GM10847 (cell line): ENCODE measurements around the gene HYAL1.

Experiments used
- POLR2A ChIP-seq: IDR thresholded peaks from 2 replicates; pipeline ENCODE4 v1.6.1; 2011; ENCODE audit not compliant: insufficient read length; ENCODE audit errors: extremely low read depth

Gene HYAL1

DNA sequence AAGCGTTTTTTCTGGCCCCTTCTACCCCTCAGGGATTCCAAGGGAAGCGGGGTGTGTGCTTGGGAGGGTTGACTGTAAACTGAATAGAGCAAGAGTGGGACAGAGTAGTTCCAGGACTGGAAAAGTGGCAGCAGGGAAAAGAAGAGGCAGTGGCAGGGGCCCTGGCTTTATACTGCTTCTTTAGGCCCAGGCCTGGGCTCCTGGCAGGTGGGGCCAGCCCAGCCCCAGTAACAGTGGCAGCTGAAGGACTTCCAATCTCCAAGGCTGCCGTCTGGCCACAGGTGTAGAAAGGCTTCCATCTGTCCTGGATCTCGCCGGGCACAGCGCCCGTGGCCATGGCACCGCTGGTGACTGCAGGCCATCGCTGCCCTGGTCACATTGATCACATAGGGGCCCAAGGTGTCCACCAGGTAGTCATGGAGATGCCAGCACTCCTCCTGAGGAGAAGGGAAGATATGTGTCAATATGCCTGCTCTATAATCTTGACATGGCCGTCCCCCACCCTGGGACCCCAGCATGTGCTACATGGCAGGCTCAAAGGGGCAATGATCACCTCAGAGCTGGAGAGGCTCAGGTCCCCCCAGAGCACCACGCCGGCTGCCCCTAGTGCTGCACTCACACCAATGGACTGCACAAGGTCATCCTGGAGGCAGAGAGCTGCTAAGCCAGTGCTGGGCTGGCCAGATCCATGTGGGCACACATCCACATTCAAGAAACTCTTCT, 10.1 kb downstream of the HYAL1 start:
- TF ChIP-seq POLR2A, result no peak

DNA sequence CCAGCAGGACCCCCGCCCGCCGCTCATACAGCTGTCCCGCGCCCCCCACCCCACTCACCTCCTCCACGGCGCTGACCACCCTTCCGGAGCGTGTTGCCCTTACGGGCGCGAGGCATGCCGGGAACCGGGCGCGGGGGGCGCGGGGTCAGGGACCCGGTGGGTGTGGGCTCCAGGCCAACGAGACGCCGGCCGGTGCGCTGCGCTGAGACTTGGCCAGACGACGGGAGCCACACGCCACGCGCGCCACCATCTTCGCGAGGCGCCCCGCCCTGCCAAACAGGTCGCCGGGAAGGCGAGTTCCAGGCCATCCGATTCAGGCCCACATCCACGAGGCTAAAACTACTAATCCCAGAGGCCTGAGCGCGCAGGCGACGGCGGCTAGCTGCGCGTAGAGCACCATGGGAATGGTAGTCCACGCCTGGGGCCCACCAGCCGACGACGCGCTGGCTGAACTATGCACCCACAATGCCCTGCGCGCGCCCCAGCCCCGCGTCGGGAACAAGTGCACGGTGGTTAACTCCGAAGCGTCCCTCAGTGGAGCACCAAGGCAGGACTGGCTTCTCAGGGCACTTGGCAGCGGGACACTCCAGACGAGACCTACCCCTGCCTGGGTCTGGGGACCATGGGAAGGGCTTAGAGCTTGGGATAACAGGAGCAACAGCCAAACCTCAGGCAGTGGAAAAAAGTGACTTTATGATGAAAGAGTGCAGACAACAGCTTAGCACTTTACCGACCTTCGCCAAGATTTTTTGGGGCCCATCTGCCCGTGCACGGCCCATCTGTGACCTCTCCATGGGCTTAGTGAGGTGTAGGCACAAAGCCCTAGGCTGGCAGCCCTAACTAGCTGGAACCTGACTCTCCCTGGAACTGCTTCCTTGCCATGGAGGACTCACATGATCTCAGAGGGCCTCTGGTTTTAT, 11.0 kb downstream of the HYAL1 start, which contains the start of gene IFRD2:
IFRD2 (minus strand) TSS at position 271 of the 920 bp plus-strand sequence; CDS start at position 116, 155 bp downstream.
- TF ChIP-seq POLR2A, result peak; percentile 34

DNA sequence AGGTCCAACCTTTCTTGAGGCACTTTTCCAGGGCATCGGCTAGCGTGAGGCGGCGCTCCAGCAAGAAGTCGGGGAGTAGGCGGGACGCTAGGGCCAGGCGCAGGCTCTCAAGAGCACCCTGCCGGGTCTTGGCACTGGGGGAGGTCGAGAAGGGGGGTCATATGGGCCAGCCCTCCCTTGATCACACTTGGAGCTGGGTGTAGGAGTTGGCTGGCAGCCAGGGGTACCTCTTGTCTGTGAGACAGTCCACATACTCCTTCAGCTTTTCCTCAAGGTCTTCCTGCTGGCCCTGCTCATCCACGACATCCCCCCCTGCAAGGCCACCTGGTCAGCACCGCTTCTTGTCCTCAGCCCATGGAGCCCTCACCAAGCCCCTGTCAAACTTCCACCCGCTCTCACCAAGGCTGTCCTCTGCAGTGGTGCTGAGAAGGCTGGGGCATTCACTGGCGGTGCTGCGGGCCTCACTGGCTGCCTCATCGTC, 13.2 kb downstream of the HYAL1 start:
- TF ChIP-seq POLR2A, result no peak

DNA sequence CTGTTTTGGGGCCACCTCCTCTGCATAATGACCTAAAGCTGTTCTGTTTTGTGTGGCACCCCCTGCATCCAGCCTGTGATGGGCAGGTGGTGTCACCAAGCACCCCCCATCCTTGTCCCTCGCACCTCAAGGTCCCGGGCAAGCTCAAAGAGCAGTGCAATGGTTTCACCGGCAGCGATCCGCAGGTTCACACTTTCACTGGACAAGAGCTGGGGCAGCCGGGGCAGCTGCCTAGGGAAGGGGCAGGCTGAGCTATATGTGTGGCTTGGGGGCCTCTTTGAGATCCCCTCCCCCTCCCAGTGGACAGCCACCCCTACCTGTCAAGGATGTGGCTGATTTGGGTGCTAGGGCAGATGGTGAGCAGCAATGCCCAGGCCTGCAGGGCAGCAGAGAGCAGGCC, 14.2 kb downstream of the HYAL1 start:
- TF ChIP-seq POLR2A, result no peak

DNA sequence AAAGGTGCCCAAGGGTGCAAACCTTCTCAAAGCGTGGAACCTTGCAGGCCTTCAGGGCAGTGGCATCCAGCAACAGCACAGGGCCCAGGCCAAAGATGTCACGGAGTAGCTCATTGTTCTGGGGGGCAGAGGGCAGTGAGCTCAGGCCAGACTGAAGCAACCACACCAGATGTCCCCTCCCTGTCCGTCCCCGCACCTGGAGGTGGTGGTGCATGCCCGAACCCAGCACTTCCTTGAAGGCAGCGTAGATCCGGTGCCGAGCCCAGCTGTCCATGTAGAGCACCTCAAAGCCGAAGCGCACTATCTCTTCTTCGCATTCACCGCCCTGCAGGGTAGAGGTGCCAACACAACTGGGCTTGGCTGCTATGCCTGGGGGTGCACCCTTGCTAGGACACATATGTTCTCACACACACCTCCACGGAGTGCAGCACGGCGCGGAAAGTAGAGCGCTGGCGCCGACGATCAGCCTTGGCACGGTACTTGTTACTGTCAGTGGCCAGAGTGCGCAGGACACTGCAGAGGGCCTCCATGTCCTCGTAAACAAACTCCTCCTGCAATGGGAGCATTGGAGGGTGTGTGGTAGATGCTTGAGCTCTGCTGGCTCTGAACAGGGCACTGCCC, 14.9 kb downstream of the HYAL1 start:
- no peak for TF ChIP-seq POLR2A

DNA sequence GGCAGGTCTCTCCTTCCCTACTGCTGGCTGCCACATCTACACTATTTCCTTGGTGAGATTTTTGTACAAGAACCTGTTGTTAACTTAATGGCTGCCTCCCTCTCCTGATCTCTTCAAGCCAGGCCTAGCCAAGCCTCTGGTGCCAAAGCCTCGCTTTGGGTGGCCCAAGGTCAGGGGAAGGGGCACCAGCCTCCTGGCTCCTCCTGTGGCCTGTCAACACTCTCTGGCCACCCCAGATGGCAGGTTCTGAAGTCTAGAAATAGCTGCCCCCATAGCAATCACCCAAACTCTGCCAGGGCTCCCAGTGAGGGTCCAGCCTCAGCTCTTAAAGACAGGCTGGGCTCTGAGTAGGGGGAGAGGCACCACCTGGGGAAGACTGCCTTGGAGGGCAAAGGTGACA, 16.1 kb downstream of the HYAL1 start:
- no peak for TF ChIP-seq POLR2A

DNA sequence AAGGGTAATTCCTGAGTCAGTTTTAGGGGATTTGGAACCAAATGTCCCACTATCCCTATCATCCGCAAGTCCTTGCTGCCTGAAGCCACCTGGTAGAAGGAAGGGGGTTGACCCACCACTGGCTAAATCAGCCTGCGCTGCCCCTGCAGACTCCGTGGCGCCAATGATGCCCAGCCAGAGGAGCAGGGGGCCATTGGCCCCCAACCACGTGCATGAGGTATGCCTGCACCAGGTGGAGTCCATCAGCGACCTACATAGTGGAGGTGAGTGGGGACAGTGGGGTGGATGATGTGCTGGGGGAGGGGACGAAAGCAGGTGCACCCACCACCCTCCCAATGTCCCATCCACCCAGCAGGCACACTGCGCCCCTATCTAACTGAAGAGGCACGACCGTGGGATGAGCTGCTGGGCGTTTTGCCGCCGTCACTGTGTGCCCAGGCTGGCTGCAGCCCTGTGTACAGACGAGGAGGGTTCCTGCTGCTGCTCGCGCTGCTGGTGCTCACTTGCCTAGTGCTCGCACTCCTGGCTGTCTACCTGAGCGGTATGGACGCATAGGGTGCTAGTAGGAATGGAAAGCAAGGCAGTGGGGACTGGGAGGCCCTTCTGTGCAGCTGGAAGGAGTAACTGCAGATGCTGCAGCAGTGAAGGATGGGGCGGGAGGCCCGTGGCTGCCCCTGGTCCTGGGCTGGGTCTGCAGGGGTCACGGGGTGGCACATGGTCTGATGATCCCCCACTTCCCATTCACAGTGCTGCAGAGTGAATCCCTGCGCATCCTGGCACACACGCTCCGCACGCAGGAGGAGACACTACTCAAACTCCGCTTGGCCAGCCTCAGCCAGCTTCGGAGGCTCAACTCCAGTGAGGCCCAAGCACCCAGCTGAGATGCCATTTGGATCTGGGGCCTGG, 16.8 kb downstream of the HYAL1 start:
- TF ChIP-seq POLR2A, result no peak

DNA sequence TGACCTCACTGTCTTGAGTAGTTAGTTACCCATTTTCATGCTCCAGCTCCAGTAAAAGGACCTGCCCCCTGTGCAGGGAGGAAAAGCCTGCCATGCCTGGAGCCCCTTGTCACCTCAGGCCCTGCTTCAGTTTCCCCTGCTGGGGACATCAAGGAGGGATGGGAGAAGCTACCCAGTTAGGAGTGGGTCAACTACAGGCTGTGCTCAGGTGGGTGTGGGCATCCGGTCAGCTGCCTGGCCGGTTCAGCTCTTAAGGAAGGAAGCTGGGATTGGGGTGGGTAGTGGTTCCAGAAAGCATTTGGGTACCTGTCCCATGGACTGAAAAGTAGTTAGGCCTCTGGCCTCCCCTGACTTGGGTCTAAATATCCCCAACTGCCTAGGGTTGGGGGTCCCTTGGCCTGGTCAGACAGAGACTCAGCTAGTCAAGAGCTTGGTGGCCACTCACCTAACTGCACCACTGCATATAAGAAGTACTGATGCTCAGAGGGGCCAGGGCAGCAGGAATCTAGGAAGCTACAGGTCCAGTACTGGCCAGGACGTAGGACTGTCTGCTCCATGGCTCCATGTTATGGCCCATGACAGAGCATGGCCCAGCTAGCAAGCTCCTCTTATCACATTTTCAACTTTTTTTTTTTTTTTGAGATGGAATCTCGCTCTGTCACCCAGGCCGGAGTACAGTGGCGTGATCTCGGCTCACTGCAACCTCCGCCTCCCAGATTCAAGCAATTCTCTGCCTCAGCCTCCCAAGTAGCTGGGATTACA, 23.9 kb downstream of the HYAL1 start:
- TF ChIP-seq POLR2A, result no peak

DNA sequence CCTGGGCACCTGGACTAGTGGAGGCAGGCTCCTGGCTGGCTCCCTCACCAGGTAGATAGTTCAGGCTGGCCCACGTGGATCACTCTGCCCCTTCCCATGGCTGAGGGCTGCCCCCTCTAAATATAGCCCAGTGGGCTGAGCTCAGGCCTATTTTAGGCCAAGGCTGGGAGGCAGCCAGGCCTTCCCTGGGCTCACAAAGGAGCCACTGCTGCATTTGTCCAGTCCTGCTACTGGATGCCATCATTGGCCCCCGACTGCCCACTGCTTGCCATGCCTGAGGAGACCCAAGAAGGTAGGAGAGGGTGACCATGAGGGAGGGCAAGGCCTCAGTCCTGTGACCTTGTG, 24.5 kb downstream of the HYAL1 start, which contains the start of gene LSMEM2:
LSMEM2 (plus strand) TSS at position 208 of the 345 bp plus-strand sequence; CDS start at position 235, 27 bp downstream.
- TF ChIP-seq POLR2A, result no peak

DNA sequence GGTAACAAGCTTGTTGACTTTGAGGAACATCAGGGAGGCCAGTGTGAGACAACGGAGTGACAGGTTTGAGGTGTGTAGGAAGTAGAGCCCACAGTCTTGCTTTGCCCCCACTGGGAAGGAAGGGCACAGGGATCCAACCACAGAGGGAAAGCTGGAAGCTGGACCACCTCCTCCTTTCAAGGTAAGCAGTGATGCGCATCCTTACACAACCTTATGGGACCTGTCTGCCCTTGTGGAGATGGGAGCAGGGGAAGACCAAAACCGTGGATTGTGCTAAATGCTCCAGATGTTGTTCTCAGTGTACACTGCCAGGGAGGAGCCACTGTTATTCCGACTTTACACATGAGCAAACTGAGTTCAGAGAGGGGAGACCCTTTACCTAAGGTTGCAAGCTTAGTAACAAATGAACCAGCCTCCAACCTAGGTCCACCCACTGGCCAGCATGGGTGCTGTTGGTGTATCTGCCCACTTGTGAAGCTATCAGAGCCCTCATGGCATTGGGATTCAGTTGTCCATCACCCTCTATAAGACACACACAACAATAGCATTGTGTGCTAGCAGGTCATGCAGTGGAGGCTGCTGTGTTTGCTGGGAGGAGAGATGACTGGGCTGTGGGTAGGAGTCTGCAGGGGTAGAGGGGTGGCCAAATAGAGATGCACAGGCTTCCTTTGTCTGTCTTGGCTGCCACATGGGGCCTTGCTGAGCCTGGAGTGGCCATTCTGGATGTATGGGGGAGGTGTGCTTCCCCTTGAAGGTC, 25.1 kb downstream of the HYAL1 start:
- no peak for TF ChIP-seq POLR2A

DNA sequence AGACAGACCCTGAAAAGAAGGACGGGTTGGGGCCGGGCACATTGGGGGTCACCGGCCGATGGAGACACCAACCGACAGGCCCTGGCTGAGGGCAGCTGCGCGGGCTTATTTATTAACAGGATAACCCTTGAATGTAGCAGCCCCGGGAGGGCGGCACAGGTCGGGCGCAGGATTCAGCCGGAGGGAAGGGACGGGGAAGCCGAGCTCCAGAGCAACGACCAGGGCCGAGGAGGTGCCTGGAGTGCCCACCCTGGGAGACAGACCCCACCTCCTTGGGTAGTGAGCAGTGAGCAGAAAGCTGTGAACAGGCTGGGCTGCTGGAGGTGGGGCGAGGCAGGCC, 26.6 kb downstream of the HYAL1 start:
- TF ChIP-seq POLR2A, result no peak

DNA sequence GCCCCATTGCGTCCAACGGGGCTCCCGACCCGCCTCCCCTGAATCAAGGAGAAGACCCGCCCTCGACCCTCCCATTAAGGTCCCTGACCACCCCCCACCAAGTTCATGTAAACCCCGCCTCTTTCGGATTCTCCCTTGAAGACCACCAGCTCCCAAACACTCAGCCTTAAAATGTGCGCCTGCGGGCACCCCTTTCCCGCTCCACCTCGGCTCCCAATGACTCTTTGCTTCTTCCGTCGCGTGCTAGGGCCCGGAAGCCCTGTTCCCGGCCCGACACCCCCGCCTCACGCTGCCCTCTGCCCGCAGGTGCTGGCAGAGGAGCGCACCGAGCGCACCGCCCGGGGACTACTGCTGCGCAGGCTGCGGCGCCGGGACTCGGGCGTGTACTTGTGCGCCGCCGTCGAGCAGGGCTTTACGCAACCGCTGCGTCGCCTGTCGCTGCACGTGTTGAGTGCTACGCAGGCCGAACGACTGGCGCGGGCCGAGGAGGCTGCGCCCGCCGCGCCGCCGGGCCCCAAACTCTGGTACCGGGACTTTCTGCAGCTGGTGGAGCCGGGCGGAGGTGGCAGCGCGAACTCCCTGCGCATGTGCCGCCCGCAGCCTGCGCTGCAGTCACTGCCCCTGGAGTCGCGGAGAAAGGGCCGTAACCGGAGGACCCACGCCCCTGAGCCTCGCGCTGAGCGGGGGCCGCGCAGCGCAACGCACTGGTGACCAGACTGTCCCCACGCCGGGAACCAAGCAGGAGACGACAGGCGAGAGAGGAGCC, 27.2 kb downstream of the HYAL1 start:
- TF ChIP-seq POLR2A, result no peak
